T-helper 9 cell (primary cell): ENCODE data around the gene ZNF428.
A peak's percentile ranks its signal among the peaks of the same experiment; 100 is the strongest.
"Not testable (repeated sequence)": the region's sequence is repeated elsewhere in the genome, so short reads cannot be mapped to it uniquely, and the experiment has no call there.

ENCODE experiments used
- DNase-seq: peaks from one replicate; pipeline ENCODE4 v3.0.0-alpha.2; 2020

The ZNF428 gene

DNA sequence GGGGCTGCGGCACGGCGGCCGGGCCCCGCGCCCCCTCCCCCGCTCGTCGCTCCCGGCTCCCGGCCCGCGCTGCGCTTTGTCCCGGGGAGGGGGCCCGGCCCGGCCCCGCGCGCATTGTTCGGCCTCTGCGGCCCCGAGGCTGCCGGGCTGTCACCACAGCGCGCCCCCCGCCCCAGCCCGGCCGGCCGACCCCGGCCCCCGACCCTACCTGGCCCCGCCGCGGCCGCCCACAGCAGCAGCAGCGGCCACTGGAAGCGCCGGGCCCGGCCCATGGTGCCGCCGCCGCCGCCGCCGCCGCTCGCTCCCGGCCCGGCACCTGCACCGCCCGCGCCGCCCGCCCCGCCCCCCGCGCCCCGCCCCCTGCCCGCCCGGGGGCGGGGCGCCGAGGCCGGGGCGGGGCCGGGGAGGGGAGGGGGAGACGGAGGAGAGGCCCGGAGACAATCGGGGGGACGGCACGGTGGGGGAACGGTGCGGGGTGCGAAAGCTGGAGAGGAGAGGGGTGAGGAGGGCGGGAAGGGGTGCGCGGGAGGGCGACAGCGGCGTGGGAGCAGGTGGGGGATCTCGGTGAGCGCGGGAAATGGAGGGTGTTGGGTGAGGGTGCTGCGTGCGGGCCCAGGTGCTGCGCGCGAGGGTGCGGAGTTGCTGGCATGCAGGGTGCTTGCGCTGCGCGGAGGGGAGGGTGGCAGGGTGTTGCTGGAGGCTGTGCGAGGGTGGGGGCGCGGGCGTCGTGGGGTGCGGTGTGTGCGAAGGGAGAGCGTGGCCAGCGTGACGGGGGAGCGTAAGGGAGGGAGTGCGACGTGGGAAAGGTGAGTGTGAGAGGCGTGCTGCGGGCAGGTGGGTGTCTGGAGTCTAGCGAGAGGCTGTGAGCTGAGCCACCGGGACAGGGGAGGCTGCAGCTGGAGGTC lies 20.3 kb upstream of the ZNF428 start, which contains the start of gene CADM4:
TSS of gene CADM4 (minus strand) at position 332 of the 905 bp plus-strand sequence. CDS start at position 272, 60 bp downstream.
- DNase-seq: peak; percentile 50

DNA sequence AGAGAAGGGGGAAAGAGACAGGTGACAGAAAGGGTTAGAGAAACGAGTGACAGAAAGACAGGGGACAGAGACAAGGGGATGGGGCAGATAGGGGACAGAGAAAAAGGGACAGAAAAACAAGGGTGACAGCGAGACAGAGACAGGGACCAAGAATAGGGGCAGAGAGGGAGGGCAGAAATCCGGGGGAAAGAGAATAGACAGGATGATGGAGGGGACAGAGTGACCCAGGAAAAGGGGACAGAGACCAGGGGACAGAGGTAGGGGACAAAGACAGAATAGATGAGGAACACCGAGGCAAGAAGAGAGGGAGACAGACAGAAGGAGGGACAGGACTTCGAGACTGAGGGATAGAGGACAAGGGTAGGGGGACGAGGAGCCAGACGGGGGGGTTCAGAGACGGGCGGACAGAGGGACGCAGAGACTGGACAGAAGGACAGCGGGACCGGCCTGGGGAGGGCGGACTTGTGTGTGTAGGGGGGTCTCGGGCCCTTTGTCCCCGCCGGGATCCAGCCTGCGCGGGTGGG lies 19.6 kb upstream of the ZNF428 start:
- DNase-seq: no peak

DNA sequence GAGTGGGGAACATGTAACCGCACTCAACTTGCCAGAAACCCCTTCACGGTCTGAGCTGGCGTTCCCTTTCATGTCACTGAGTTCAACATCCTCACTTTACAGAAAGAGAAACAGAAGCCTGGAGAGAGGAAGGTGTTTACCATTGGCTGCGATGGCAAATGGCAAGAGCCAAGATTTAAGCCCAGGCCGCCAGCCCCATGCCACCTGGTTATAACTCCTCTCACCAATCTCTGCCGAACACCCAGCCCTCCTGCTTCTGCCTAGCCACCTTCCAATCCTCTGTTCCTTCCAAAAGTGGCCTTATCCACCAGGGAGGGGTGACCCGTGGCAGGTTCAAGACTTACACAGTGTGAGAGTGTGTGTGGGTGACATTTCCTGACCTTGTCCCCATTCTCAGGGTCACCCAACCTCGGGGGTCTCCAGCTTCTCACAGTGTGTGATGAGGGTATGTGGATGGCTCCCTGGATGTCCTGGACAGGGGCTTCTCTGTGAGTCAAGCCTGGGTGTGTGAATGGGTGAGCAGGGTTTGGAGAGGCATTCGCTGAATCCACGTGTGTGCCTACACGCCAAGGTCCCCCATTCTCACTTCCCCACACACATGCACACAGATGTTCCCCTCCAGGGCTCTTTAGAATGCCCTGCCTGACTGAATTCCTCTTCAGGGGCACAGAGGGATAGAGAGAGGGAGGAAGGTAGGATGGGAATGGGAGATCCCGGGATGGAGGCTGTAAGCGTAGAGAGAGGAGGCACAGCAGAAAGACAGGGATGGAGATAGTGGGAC lies 19.0 kb upstream of the ZNF428 start:
- DNase-seq: no peak

DNA sequence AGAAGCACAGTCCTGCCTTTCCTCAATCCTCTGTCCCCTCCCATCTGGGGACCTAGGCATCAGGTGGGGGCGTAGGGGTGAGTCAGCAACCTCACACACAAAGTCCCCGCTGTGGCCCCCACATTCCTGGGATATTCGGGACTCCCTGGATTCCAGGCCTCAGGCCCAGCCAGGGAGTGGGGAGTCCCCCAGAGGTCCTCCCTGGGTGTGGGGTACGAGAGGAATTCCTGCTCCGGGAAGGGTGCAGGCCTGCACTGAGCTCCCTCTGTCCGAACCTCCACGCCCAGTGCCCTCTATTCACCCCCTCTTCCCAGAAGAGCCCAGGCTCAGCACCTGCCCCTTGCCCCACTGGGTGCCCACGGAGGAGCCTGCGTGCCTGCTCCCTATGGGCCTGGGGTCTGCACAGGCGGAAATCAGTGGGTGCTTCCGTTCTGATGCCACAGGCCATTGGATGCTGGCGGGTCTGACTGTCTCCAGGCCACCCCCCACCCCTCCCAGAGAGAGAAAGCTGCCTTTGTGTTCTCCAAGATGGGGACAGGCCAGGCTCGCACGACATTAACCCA lies 16.8 kb upstream of the ZNF428 start:
- no peak for DNase-seq

DNA sequence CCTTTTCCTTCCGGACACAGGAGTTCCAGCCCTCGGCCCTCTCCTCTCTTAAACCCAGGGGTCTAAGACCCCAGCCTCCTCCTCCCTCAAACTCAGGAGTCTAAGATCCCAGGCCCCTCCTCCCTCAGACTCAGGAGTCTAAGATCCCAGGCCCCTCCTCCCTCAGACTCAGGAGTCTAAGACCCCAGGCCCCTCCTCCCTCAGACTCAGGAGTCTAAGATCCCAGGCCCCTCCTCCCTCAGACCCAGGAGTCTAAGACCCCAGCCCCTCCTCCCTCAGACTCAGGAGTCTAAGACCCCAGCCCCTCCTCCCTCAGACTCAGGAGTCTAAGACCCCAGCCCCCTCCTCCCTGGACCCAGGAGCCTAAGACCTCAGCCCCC lies 16.1 kb upstream of the ZNF428 start:
- not testable (repeated sequence) for DNase-seq

DNA sequence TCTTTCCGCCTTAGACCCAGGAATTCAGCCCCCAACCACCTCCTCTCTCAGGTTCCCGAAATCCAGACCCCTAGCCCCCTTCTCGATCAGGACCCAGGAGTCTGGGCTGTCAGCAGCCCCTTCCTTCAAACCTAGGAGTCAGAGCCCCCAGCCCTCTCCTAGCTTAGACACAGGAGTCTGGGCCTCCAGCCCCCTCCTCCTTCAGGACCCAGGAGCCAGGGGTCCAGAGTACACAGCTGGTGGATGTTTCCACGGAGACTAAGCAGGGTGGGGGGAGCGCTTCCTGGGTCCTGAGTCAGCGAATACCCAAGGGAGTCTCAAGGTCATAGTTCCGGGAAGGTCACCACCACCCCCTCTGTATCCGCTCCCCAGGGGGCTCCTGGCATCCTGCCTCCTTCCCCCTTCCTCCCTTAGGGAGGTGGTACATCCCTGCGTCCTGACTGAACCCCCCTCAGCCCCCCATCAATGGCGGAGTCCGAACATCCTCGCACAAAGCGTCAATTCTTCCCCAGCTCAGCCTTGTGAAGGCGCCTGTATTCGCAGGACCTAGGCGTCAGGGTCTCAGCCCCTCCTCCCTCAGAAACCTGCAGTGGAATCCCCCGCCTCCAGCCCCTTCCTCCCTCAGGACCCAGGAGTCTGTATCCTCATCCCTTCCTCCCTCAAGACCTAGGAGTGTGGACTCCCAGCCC lies 15.6 kb upstream of the ZNF428 start:
- no peak for DNase-seq

DNA sequence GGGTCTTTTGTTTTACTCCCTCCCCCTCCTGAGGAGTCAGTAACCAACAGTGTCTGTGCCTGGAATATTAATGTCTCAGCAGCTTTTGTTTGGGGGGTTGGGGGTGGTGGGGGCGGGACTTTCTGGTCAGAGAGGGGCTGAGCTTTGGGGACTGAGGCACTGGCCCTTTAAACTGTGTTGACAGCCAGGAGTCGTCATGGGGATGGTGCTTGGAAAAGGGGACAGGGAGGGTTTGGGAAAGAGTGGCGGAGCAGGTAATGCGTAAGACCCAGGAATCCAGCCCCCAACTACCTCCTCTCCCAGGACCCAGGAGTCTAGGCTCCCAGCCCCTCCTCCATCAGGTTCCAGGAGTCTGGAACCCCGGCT lies 15.1 kb upstream of the ZNF428 start:
- no peak for DNase-seq

DNA sequence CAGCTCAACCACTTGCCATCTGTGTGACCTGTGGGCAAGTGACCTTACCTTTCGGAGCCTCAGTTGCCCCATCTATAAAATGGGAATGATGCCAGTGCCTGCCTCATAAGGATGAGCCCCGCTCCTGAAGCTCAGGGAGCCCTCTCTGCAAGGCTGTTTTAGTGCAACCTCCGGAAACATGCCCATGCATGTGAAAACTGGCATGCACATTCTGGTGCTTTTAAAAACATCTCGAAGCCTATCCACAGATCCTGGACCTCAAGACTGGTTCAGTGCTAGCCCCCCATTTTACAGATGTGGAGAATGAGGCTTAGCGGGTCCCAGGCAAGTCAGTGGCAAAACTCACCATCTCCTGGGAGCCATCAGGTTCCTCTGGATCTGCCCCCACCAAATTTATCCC lies 14.6 kb upstream of the ZNF428 start:
- DNase-seq: no peak

DNA sequence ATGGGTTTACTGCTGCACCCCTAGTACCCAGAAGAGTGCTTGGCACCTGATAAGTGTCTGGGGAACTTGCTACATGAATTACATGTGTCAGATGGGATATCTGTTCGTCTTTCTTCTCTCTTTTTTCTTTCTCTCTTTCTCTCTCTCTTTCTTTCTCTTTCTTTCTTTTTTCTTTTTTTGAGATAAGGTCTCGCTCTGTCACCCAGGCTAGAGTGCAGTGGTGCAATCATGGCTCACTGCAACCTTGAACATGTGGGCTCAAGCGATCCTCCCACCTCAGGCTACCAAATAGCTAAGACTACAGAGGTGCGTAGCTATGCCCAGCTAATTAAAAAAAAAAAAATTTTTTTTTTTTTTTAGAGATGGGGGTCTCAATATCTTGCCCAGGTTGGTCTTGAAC lies 14.1 kb upstream of the ZNF428 start:
- DNase-seq: no peak

DNA sequence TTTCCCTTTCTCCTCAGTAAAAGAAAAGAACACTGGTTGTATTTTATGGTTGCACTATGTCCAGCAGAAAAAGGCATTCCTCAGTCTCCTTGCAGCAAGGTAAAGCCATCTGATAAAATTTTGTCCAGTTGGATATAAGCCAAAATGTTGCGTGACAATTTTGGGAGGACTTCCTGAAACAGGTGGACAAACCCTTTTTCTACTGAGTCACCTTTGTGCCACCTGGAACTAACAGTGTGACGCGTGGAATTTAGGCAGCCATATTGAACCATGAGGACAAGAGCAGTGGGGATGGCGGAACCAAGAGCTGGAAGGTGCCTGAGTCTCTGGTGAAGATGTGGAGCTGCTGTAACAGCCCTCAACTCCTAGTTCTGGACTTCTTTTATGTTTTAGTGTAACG lies 12.1 kb upstream of the ZNF428 start:
- no peak for DNase-seq

DNA sequence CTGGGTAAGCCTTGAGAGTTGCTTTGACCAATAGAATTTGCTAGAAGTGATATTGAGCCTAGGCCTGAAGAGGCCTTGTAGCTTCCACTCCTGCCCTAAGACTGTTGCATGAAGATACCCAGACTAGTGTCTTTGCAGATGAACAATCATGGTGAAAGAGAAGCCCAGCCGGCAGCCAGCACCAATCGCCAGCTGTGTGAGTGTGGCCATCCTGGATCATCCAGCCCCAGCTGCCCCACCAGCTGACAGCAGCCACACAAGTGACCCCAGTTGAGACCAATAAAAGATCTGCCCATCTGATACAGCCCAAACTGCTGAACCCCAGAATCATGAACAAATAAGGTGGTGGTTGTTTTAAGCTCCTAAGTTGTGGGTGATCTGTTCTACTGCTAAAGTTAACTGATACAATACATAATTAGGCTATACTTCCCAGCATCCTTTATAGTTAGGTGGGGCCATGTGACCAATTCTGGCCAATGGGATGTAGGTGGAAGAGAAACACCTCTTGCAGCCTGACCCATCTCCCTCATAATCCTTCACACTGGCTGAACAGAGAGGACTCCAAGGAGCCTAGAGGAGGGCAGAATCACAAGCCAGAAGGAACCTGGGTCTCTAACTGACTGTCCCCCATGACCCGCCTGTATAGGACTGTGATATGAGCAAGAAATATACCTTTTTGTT lies 9.4 kb upstream of the ZNF428 start:
- no peak for DNase-seq

DNA sequence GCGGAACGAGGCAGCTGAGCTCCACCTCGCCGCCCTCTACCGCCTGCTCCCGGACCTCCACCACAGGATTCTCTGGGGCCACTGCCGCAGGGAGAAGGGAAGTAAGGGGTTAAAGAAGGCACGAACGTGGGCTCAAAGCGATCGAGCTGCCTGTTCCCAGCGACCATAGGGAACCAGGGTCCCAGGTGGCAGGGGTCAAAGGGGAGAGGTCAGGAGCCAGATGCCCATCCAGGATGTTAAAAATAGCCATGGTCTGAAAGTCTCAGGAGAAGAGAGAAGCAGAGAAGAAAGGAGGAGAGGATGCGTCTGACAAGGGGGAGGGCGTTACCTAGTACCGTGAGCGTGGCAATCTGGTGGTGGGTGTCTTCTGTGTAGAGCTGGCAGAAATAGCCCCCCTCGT lies 7.4 kb upstream of the ZNF428 start:
- DNase-seq: no peak

DNA sequence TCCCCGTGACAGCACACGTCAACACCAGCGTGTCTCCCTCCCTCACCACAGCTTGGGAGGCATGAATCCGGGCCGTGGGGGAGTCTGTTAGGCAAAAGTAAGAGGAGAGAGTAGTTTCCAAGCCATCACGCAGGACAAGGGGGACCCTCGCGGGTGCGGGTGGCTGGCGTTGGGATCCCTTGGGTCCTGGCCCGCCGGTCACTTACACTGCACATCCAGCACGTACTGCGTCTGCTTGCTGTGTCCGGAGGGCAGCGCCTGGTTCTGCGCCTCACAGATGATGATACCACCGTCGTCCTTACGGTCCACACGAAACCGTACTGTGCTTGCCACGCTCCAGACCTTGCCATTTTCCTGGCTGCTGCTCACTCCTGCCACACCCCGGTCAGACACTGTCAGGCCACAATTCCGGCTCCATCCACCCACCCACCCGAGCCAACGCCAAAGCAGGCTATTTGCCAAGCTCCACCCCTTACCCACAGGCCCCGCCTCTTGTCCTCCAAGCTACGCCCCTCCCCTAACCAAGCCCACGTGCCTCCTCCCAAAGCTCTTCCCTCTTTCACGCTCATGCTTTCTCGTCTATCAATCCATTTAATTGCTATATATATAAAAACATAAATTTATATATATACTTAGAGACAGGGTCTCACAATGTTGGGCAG lies 6.6 kb upstream of the ZNF428 start:
- no peak for DNase-seq

DNA sequence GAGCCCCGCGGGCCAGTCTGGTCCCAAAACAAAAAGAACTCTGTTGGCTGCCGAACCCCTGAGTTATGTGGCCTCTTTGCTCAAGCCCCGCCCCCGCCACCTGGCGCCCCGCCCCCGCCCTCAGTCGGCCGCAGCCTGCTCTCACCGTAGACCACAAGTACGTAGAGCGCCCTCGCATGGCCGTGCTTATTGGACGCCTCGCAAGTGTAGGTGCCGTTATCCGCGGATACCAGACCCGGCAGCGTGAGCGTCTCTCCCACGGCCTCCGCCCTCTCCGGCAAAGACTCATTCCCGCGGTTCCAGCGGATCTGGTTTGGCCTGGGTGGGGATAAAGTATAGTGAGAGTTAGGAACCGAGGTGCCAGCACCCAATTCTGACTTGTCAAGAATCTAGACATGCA lies 5.5 kb upstream of the ZNF428 start:
- peak; percentile 87 for DNase-seq

DNA sequence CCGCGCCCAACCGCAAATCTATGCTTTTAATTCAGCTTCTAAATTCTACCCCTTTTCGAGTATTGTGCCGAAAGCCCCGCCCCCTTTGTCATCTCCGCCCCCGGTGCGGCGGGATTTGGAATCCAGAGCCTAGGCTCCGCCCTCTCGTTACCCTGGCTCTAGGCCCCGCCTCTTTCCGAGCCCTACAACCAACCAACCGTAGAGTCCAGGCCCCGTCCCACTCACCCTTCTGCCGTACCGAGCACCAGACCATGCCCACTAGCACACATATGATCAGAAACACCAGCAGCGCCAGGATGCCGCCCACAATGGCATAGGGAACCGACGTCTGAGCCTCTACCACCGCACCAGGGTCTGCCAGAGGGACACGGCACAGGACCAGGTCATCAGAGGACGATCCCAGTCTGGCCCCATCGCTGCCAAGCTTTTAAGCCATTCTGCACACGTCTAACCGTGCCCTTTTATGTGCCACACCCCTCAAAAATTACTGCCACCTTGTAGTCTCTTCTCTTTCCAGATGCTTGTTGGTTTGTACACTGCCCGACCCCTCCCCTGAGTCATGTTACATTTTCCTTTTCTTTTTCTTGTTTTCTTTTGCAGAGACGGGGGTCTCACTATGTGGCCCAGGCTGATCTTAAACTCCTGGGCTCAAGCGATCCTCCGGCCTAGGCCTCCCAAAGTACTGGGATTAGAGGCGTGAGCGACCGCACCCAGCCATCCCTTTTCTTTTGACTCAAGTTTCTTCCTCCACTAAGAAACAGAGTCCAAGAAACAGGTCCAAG lies 4.7 kb upstream of the ZNF428 start:
- DNase-seq: no peak

DNA sequence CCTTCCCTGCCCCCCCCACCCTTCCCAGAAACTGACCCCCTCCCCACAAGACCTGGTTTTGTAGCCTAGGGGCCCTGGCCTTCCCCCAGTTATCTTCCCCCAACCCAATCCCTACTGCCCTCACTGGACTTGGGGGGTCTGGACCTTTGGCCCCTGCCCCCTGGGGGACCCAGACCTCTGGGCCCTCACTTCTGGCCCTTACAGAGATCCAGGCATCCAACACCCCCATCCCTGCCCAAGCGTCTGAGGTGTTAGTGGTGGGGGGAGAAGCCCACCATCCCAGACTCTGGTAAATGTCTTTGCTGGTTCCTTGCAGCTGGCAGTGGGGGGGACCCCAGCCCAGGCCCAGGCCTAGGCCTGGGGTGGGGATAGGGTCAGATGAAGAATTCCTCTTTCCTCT lies 3.5 kb upstream of the ZNF428 start:
- DNase-seq: no peak

DNA sequence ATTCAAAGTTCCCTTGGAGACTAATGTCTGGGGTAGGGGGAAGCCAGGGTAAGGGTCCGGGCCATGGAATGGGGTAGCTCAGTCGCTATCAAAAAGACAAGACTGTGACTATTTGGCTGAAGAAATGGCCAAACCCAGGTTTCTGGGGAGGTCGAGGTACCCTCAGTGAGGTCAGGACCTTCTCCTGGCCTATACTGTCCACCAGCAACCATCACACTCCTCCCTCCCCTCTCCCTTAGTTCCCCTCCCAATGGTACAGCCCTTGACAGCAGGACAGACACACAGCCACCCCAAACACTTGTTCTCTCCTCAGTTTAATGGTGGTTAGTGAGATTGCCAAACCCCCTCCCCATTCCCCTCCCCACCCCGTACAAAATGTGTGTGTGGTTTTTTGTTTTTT lies 2.6 kb upstream of the ZNF428 start:
- no peak for DNase-seq

DNA sequence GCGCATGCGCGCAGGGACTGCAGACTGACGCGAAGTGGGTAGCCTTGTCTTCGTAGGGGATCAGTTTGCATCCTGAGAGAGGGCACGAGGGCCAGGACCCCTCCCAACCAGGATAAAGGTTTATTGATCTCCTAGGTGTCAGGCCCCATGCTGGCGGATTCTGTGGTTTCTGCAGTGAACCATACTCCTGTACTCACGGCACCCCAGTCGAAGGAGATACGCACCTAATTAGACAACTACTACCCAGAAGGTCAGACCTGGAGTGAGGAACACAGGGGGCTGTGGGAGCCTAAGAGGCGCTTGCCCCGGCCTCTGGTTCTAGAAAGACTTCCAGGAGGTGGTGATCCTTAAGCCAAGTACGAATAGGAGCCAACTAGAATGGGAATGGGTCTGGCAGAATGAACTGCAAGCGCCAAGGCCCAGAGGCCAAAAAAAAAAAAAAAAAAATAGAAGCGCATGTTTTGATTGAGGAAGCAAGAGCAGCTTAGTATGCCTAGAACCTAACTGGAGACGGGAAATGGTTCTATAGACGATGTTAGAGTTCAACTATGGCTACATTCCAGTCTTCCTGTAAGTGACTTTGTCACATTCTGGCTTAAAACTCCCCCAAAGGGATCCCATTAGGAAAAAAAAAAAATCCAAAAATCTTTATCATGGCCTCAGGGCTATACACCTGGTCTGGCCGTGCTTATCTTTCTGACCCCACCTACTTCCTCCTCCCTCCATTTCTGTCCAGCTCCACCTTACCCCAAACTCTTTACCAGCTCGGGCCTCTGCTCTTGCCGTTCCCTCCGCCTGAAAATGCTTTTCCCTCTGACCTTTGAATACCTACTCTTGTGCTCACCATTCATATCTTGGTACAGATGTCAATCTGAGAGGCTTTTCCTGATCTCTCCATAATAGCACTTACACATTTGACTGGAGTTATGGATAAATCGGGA lies 902 bp upstream of the ZNF428 start:
- peak; percentile 74 for DNase-seq

DNA sequence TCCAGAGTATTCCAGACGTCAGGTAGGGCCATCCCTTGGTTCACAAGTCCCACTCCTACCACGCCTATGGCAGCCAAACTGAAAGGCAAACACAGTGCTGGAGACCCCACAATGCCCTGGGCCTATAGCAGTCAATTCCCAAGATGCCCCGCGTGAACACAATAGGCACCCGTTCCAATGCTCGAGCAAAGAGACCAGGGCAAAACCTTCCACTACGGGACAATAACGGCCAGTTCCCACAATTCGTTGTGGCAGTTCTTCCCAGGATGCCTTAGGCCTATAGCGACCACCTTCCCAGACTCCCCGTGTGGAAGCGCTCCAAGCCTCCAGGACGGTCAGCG lies 538 bp downstream of the ZNF428 start:
- no peak for DNase-seq

DNA sequence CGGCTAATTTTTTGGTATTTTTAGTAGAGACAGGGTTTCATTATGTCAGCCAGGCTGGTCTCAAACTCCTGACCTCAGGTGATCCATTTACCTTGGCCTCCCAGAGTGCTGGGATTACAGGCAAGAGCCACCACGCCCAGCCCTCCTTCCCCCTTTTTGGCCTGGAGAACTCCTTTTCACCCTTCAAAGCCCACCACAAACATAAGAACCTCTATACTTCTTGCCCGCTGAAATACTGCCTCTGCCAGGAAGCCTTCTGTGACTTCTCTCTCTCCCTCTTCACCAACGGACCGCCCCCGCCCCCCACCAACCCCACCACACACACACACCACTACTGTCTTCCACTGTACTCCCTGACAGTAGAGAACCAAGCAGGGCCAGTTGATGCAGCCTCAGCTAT lies 2.5 kb downstream of the ZNF428 start:
- no peak for DNase-seq
